Measurements from ENCODE around the gene PATJ. TPM values are rescaled to one million over a fixed set of nuclear protein-coding genes. Genes with fewer than 3 reads are reported as not detected.

PATJ gene
- total RNA-seq, 1 donor from 2014 or later: 2.0 TPM

GRCh38 chr1:61980561-61980960, 238.3 kb downstream of the PATJ start:
- DNase-seq: peak; percentile 20
- no peaks in the 10 kb centered on the region for H3K9me3 Mint-ChIP-seq (ENCODE audit: unreplicated experiment)
- H3K27ac Mint-ChIP-seq (ENCODE audit: unreplicated experiment): no peak overlapping the region
- no peak for TF ChIP-seq CTCF (IDR thresholded peaks at IDR 0.05; ENCODE audit: partially characterized antibody, unreplicated experiment)
- no peak overlapping the region for H3K4me3 Mint-ChIP-seq (ENCODE audit: unreplicated experiment)
- no peaks in the 10 kb centered on the region for H3K27me3 Mint-ChIP-seq (ENCODE audit: unreplicated experiment)
- H3K4me1 Mint-ChIP-seq (ENCODE audit: low read depth, unreplicated experiment): peaks cover 3% of the 10 kb centered on the region
- no peaks in the 10 kb centered on the region for H3K36me3 Mint-ChIP-seq (ENCODE audit: unreplicated experiment)

GRCh38 chr1:61981870-61982660, 239.8 kb downstream of the PATJ start:
- Mint-ChIP-seq H3K4me3 (ENCODE audit: unreplicated experiment) (no peak overlapping the region), H3K27me3 (ENCODE audit: unreplicated experiment) (no peaks in the 10 kb centered on the region), H3K4me1 (ENCODE audit: low read depth, unreplicated experiment) (peaks cover 3% of the 10 kb centered on the region), H3K9me3 (ENCODE audit: unreplicated experiment) (no peaks in the 10 kb centered on the region), H3K36me3 (ENCODE audit: unreplicated experiment) (no peaks in the 10 kb centered on the region), H3K27ac (ENCODE audit: unreplicated experiment) (no peak overlapping the region)
- no peak for TF ChIP-seq CTCF (IDR thresholded peaks at IDR 0.05; ENCODE audit: partially characterized antibody, unreplicated experiment)
- no peak for DNase-seq

GRCh38 chr1:61983236-61983635, 241.0 kb downstream of the PATJ start:
- H3K9me3 Mint-ChIP-seq (ENCODE audit: unreplicated experiment): no peaks in the 10 kb centered on the region
- no peaks in the 10 kb centered on the region for H3K27me3 Mint-ChIP-seq (ENCODE audit: unreplicated experiment)
- H3K4me3 Mint-ChIP-seq (ENCODE audit: unreplicated experiment): no peak overlapping the region
- H3K36me3 Mint-ChIP-seq (ENCODE audit: unreplicated experiment): no peaks in the 10 kb centered on the region
- no peak for DNase-seq
- H3K27ac Mint-ChIP-seq (ENCODE audit: unreplicated experiment): no peak overlapping the region
- H3K4me1 Mint-ChIP-seq (ENCODE audit: low read depth, unreplicated experiment): peaks cover 3% of the 10 kb centered on the region
- TF ChIP-seq CTCF (IDR thresholded peaks at IDR 0.05; ENCODE audit: partially characterized antibody, unreplicated experiment): no peak

GRCh38 chr1:61992257-61992656, 250.0 kb downstream of the PATJ start:
- no peak overlapping the region for H3K4me3 Mint-ChIP-seq (ENCODE audit: unreplicated experiment)
- H3K9me3 Mint-ChIP-seq (ENCODE audit: unreplicated experiment): no peaks in the 10 kb centered on the region
- H3K27me3 Mint-ChIP-seq (ENCODE audit: unreplicated experiment): no peaks in the 10 kb centered on the region
- H3K4me1 Mint-ChIP-seq (ENCODE audit: low read depth, unreplicated experiment): no peaks in the 10 kb centered on the region
- DNase-seq: no peak
- H3K27ac Mint-ChIP-seq (ENCODE audit: unreplicated experiment): no peak overlapping the region
- TF ChIP-seq CTCF (IDR thresholded peaks at IDR 0.05; ENCODE audit: partially characterized antibody, unreplicated experiment): no peak
- no peaks in the 10 kb centered on the region for H3K36me3 Mint-ChIP-seq (ENCODE audit: unreplicated experiment)

GRCh38 chr1:61993331-61993961, 251.2 kb downstream of the PATJ start:
- H3K27ac Mint-ChIP-seq (ENCODE audit: unreplicated experiment): no peak overlapping the region
- no peaks in the 10 kb centered on the region for H3K9me3 Mint-ChIP-seq (ENCODE audit: unreplicated experiment)
- H3K27me3 Mint-ChIP-seq (ENCODE audit: unreplicated experiment): no peaks in the 10 kb centered on the region
- no peak for DNase-seq
- no peak for TF ChIP-seq CTCF (IDR thresholded peaks at IDR 0.05; ENCODE audit: partially characterized antibody, unreplicated experiment)
- H3K36me3 Mint-ChIP-seq (ENCODE audit: unreplicated experiment): no peaks in the 10 kb centered on the region
- no peak overlapping the region for H3K4me3 Mint-ChIP-seq (ENCODE audit: unreplicated experiment)
- H3K4me1 Mint-ChIP-seq (ENCODE audit: low read depth, unreplicated experiment): no peaks in the 10 kb centered on the region
